ENCODE measurements around the gene SERPINB1.

Gene SERPINB1

DNA sequence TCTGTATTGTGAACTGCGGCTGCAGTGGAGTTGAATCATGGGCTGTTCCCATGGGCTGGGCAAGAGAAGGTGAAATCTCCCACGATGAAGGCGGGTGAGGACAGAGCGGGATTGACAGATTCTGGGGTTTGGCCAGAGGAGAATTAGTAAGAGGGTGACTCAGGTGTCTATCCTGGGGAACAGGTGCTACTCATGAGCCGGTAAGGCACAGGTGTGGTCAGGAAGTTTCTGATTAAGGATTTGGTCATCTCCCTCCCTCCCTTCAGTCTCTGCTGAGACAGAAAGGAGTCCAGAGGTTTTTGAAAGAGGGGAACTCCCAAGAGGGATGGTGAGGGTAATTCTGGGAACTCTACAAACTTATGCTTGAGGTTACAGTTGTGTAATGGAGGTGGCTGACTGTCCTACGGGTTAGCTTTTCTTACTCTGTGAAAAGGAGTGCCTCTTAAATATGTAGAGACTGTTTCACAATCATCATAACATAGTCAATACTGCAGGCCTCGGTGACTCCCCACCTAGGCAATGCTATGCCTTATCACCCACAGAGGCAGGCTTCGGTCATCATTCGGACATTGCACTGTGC is 31.5 kb downstream of the SERPINB1 start:
- Histone ChIP-seq H3K27ac (no peak overlapping the region), H3K4me3 (no peak overlapping the region)
- DNase-seq (ENCODE audit: low spot score) = no peak
- TF ChIP-seq, protein P1, sequence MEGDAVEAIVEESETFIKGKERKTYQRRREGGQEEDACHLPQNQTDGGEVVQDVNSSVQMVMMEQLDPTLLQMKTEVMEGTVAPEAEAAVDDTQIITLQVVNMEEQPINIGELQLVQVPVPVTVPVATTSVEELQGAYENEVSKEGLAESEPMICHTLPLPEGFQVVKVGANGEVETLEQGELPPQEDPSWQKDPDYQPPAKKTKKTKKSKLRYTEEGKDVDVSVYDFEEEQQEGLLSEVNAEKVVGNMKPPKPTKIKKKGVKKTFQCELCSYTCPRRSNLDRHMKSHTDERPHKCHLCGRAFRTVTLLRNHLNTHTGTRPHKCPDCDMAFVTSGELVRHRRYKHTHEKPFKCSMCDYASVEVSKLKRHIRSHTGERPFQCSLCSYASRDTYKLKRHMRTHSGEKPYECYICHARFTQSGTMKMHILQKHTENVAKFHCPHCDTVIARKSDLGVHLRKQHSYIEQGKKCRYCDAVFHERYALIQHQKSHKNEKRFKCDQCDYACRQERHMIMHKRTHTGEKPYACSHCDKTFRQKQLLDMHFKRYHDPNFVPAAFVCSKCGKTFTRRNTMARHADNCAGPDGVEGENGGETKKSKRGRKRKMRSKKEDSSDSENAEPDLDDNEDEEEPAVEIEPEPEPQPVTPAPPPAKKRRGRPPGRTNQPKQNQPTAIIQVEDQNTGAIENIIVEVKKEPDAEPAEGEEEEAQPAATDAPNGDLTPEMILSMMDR (IDR thresholded peaks at IDR 0.05) = no peak

DNA sequence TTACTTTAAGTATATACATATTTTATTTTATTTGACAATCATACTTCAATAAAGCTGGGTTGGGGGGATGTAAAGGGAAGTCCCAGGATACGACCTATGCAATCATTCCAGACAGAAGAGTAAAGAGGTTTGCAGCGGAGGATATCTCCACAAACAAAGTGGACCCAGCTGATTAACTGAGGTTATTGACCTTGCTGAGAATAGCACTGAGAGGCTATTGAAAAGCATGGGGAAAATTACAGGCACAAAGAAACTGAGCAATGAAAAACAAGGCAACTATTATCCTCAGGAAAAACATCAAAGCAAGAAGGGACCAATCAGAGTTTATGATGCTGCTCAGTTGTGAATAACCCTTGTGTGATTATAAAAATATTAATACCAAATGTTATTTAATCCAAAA is 32.6 kb downstream of the SERPINB1 start:
- H3K27ac ChIP-seq = no peak overlapping the region
- no peak for DNase-seq (ENCODE audit: low spot score)
- H3K4me3 ChIP-seq = no peak overlapping the region
- TF ChIP-seq, protein P1 (IDR thresholded peaks at IDR 0.05) = no peak

DNA sequence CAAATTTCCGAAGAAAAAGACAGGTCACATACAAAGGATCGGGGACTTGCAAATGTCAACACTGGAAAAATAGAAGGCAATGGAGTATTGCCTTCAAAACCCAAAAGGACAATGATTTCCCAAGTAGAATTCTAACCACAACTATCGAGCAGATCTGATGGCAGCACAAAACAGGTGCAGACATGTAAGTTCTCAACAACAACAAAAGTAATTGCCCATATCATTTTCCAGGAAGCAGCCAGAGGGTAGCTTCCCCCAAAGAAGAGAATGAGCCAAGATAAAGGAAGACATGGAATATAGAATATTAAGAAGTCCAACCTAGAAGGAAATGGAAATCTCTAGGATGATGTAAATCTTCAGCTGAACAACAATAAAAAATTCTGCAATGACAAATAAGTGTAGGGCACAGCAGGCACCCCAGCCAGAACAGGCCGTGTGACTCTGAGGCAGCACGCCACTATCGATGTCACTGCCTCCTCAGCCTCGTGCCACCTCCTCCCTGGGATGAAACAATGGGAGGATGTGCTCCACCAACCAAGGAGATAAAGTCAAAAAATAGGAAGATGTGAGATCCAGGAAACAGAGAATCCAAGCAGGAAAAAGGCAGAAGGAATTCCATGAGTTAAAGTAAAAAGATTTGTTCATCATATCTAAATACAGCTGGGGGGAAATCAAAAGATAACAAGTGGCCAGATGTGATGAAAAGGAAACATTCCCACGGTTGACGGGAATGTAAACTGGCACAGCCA is 34.1 kb downstream of the SERPINB1 start:
- DNase-seq (ENCODE audit: low spot score) = no peak

DNA sequence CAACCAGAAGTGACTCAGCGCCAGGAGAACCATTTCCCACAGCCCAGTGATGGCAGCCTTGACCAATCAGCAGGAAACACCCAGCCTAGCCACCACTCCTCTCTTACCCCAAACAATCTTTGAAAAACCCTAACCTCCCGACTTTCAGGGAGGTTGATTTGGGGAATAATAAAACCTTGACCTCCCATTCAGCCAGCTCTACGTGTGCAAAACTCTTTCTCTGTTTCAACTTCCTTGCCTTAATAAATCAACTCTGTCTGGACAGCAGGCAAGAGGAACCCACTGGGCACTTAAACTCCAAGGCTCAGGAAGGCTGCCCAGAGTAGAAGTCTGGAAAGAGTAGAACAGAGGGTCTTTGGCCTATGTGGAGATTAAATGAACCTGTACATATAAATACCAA is 35.0 kb downstream of the SERPINB1 start:
- Histone ChIP-seq H3K4me3 (no peak overlapping the region), H3K27ac (no peak overlapping the region)
- TF ChIP-seq, protein P1 (IDR thresholded peaks at IDR 0.05) = no peak
- DNase-seq (ENCODE audit: low spot score) = no peak

More for the DNA sequence above, 34.1 kb downstream of the SERPINB1 start:
- Histone ChIP-seq H3K4me3 (no peak overlapping the region), H3K27ac (peak overlapping the region; percentile 25 to 30)
- TF ChIP-seq, protein P1 (IDR thresholded peaks at IDR 0.05) = no peak

DNA sequence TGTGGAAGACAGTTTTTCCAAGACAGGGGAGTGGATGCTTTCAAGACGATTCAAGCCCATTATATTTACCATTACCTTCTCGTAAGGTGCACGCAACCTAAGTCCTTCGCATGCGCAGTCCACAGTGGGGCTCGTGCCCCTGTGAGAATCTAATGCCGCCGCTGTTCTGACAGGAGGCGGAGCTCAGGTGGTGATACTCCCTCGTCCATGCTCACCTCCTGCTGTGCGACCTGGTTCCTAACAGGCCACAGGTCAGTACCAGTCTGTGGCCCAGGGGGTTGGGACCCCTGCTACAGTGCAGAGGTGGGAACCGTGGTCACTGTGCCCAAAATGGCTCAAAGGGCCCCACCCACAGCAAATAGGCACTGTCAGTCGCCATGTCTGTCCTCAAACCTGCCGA is 36.6 kb downstream of the SERPINB1 start:
- no peak for DNase-seq (ENCODE audit: low spot score)
- TF ChIP-seq, protein P1 (IDR thresholded peaks at IDR 0.05) = no peak
- no peak overlapping the region for H3K4me3 ChIP-seq
- H3K27ac ChIP-seq = peak overlapping the region in 1 of 2 donors; percentile 25

DNA sequence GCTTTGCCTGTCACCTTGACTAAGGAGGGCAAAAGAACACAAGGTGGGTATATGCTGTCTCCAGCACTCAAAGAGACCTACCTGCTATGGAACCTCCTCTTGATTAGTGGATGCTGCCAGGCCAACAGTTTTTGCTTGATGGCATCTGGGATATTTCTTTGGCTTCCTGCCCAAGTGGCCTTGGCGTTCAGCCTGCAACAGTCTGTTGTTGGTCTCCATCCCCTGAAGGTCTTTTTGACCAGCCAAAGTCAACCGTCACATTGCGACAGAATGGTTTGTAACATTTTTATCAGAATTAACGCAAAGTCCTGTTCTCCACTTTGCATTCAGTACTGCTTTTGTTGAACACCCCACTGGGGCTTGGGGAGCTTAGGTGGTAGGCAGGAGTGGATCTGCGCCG is 37.1 kb downstream of the SERPINB1 start:
- DNase-seq (ENCODE audit: low spot score) = no peak
- TF ChIP-seq, protein P1 (IDR thresholded peaks at IDR 0.05) = no peak
- Histone ChIP-seq H3K4me3 (no peak overlapping the region), H3K27ac (peak overlapping the region in 1 of 2 donors; percentile 25)
